Measurements from ENCODE around the gene ETS2.
"Not testable (repeated sequence)": the region's sequence is repeated elsewhere in the genome, so short reads cannot be mapped to it uniquely, and the experiment has no call there.

Gene ETS2

DNA sequence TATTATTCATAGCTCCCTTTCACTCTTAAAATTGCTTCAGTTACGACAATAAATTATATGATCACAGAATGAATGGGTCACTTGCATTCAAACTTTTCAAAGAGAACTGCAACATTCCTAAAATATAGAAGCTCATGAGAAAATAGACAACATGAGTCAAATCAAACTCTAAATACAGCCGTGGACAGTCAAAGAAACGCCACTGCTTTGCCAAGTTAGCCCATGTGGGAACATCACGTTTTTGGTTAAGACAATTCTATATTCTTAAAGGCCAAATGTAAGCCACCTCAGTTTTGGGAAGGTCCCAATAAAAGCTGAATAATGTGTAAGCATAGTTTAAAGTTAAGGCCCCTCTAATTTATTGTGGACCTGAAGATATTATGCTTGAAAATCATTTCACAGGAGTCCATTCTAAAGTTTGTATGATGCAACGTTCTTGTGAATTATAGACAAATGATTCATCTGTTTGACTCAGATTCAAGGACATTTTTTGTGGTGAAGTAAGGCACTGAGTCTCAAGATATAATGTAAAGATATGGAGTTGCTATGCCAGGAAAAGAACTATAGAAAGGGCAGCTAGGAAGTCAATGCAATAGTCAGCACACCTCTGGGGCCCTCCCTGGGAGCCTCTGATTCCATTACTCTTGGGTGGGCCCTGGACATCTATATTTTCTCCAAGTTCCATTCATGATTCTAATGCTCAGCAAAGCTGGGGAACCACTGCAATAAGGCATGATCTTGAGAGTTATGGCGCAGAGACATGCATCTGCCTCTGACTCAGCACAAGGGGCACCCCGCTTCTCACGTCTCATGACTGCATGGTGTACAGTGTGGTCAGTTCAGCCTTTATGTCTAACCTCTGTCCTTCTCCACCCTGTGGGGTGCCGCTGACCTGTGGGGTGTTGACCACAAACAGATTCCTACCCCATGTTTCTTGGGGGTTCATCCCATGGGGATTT lies 33.9 kb downstream of the ETS2 start:
- DNase-seq, result peak; percentile 64

DNA sequence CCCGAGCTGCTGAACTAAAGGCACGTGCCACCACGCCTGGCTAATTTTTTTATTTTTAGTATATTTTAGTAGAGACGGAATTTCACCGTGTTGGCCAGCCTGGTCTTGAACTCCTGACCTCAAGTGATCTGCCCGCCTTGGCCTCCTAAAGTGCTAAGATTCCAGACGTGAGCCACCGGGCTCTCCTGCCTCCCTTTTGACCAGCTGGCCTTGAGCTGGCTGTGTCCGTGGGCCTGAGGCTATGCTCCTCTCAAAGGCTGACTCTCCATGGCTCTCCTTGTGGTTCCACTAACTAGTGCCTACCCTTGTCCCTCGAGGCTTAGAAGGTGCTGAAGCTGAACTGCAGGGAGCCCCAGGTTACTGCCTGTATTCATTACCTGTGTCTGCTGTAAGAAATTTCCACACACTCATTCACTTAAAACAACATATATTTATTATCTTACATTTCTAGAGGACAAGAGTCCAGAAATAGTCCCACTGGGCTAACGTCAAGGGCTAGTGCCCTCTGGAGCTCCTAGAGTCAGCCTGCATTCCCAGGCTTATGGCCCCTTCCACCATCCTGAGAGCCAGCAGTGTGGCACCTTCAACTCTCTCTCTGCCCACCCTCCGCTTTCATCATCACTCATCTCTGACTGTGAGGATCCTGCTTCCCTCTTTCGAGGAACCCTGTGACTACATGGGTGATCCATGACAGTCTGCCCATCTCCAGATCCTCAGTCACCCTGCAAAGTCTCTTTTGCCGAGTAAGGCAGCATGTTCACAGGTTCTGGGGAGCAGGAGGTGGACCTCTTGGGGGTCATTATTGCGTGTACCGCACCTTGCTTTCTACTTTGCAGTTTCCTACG lies 34.9 kb downstream of the ETS2 start:
- DNase-seq, result no peak

DNA sequence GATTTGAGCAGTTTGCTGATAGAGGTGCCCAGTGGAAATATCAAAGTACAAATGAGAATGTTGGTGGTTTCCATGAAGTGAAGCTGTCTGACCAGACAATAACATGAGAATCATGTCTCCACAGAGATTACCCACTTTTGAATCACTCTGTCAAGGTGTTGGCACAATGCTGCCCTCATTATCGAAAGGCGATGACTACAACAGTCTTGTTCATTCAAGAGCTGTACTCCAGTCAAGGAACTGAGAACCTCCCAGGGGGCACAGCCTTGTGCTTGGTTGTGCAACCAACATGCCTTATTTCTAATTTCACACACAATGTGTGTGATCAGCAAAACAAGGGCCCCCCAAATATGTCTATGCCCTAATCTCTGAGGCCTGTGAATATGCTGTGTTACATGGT lies 35.7 kb downstream of the ETS2 start:
- no peak for DNase-seq

DNA sequence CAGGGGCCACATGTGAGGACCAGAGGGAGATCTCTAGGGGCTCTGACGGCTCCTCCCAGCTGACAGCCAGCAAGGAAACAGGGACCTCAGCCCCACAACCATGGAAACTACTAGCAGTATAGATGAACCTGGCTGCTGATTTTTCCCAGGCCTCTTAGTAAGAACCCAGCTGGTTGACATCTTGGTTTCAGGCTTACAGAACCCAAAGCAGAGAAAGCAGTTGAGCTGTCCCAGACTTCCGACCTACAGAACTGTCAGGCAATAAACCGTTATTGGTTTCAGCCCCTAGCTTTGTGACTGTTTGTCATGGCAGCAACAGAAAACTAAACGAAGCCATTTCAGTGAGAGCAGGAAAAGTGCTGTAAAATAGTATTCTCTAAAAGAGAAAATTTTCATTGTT lies 36.4 kb downstream of the ETS2 start:
- no peak for DNase-seq

DNA sequence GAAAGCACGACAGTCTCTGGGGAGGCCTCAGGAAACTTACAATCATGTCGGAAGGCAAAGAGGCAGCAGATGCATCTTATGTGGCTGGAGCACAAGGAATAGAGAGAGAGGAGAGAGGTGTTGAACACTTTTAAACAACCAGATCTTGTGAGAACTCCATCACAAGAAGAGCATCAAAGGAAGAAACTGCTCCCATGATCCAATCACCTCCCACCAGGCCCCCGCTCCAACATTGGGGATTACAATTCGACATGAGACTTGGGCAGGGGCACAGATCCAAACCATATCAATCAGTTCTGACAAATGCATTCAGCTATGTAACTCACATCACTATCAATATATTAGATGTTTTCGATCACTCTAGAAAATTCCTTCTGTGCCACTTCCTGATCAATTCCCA lies 37.6 kb downstream of the ETS2 start:
- no peak for DNase-seq

DNA sequence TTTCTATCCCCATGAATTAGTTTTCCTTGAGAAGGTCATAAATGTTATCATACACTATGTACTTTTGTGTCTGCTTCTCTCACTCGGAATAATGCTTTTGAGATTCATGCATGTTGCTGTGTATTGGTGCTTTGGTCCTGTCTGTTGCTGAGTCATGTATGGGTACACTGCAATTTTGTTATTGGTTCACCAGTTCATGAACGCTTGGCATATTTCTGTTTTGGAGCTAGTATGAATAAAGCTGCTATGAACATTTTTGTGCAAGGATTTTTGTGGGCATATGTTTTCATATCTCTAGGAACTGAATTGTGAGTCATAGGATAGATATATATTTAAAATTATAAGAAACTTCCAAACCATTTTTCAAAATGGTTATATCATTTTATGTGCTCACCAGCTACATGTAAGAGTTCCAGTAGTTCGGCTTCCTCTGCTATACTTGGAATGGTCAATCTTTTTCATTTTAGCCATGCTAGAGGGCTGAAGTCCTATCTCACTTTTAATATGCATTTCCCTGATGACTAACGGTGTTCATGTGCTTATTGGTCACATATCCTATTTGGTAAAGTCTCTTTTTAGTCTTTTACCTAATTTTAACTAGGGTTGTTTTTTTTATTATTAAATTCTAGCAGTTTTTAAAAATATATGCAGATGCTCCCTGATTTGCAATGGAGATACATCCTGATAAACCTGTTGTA lies 38.2 kb downstream of the ETS2 start:
- no peak for DNase-seq

DNA sequence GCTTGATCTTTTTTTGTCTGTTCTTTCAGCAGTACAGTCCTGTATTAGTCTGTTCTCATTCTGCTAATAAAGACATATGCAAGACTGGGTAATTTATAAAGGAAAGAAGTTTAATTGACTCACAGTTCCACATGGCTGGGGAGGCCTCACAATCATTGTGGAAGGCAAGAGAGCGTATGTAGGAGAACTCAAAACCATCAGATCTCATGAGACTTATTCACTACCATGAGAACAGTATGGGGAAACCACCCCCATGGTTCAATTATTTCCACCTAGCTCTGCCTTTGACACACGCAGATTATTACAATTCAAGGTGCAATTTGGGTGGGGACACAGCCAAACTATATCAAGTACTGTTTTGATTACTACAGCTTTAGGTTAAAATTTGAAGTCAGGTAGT lies 39.6 kb downstream of the ETS2 start:
- not testable (repeated sequence) for DNase-seq

DNA sequence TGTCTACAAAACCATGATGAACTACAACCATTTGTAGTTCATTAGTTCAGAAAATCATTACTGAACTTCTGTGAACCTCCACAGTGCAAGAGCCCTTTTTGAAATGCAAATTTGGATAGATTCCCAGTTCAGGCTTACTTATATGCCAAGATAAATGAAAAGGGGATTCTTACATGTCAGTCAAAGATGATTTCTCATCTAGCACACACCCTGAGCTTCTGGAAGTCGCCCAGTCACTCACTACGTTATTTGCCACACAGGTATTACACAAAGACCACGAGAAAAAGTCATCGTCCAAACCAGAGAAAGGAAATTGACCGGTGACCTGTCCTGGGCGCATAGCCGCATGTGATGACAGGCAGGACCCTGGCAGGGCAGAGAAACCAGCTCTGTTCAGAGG lies 41.8 kb downstream of the ETS2 start:
- DNase-seq, result no peak

DNA sequence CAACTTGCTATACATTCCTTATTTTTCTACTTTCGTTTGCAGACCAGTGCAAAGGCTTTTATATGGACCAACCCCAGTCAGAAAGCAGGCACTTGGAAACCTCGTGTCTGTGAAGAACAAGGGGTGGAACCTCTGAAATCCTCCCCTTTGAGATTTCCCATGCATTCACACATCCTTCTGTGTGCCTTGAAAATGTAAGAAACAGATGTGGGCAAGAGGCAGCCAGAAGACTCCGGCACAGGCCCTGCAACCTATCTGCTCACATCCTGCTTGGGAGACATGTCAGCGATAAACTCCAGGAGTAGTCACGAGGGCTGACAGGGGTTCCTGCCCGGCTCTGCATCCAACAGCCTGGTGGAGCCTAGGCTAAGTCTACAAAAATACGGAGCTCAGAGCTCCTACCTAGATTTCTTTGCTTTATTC lies 42.5 kb downstream of the ETS2 start:
- DNase-seq, result no peak

DNA sequence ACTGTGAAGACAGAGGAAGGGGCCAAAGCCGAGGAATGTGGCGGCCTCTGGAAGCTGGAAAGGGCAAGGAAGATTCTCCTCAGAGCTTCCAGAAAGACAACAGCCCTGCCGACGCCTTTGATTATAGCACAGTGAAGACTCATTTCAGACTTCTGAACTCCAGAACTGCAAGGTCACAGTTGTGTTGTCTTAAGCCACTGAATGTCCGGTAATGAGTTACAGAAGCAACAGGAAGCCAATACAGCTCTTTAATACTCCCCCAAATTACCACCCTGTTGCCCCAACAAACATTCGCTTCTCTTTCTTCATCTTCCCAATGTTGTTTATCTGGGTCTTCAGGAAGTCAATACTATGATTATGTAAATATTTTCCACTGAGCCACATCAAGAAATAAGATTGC lies 44.0 kb downstream of the ETS2 start:
- no peak for DNase-seq

DNA sequence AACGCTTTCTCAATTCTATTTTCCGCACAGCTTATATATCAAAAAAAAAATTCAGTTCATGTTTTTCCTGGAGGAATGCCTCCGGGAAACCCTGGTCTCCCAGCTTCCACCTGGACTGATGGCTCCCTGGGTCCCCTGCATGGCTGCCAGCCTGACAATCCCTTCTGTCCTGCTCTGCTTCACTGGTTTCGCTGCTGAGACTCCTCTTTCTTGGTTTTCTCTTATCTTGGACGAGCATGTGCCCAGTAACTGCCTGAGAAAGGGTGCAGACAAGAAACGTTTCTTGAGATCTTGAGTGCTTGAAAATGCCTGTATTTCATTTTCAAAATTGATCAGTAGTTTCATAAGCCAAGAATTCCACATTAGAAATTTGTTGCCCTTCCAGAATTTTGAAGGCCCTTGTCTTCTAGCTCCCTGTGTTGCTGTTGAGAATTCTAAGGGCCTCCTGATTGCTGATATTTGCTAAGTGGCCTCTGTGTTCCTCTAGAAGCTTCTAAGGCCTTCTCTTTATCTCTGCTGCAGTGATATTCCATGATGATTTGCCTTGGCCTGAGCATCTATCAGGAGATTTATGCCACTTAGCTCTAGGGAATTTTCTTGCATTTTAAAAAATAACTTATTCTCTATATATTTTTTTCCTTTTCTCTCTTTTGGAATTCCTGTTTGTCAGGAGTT lies 44.7 kb downstream of the ETS2 start:
- DNase-seq, result no peak

DNA sequence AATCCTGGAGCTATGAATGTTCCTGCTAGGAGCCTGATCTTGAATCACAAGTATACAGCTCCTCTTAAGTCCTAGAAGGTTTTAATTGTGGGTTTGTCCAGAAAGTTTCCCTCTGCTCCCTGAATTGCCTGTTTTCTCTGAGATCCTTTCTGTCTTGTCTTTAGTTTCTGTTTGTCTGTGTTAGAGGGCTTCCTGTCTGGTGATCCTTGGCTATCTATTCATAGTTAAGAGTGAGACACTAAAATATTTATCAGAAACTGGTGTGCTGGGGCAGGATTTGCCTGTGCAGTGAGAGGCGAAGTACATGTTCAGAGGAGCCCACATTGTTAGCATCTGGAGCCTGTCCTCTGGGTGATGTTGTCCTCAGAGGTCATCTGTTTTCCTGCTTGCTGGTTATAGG lies 45.4 kb downstream of the ETS2 start:
- DNase-seq, result no peak

DNA sequence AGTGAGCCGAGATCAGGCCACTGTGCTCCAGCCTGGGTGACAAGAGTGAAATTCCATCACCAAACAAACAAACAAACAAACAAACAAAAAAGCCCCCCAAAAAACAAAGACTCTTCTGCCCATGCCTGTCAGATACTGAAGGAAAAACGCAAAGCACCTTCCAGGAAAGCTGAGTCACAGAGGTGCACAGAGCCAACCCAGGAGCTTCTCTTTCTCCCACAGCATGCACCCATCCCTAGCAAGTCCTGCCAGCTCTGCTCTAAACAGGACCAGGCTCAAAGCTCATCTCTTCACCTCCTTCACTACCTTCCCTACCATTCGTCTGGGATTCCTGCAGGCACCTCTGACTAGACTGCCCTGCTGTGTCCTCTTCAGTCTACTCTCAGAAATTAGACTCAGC lies 46.5 kb downstream of the ETS2 start:
- no peak for DNase-seq

DNA sequence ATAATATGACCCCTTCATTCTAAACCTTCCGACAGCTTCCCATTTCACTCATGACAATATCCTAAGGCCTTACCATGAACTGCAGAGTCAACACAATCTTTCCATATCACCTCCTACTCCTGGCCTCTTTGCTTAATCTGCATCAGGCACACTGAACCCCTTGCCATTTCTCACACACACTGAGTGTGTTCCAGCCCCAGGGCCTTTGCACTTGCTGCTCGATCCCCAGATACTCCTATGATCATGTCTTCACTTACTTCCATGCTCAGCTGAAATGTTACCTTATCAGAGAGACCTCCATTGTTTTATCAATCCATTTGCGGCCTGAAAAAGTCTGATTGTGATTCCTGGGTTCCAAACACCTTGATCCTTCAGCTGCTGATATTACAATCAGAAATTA lies 47.0 kb downstream of the ETS2 start:
- no peak for DNase-seq

DNA sequence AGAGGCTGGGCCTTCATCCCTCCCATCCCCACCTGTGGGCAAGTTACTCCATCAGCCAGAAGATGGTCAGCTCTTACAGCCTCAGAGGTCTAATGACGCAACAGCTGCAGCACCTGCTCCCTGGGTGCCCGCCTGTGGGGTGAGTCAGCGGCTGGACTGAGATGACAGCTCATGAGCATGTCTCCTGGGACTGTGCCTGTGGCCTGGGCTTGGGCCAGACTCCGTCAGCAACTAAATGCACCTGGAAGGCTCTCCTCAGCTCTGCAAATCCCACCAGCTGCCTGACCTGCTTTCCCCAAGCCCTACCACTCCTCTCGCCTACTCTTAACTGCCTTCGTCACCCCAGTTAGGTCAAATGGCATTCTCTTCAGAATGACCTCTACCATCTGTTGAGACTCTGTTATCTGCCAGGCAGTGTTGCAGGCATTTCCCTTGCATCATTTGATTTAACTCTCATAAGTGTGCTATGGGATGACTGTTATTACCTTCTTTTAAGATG lies 47.7 kb downstream of the ETS2 start:
- DNase-seq, result no peak

DNA sequence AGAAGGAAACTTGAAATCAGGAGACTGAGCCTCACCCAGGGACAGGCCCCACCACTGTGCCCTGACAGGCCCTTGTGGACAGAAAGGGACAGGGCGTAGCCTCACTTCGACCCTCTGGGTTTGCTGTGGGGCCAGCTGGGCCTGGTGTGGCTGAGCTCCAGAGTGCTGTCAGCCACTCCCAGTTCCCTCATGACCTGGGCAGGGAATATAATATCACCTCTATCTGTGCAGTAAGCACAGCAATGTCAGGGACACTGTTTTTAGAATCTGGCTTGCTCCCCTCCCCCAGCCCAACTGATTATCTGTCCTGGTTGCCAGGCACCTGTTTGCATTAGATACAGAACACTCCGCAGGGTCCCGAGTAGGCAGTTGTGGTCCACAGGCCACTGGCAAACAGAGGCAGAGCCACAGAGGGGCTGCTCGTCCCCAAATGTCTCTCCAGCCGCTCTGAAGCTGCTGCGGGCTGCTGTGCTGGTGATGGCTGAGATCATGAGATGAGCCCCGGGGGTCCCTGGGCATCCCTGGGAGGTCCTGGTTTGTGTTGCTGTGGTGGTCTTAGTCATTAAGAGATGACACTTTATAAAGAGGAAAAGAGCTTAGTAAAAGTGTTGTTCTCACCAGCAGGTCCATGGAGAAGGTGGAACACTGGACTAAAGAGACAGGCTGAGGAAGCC lies 51.6 kb downstream of the ETS2 start:
- no peak for DNase-seq

DNA sequence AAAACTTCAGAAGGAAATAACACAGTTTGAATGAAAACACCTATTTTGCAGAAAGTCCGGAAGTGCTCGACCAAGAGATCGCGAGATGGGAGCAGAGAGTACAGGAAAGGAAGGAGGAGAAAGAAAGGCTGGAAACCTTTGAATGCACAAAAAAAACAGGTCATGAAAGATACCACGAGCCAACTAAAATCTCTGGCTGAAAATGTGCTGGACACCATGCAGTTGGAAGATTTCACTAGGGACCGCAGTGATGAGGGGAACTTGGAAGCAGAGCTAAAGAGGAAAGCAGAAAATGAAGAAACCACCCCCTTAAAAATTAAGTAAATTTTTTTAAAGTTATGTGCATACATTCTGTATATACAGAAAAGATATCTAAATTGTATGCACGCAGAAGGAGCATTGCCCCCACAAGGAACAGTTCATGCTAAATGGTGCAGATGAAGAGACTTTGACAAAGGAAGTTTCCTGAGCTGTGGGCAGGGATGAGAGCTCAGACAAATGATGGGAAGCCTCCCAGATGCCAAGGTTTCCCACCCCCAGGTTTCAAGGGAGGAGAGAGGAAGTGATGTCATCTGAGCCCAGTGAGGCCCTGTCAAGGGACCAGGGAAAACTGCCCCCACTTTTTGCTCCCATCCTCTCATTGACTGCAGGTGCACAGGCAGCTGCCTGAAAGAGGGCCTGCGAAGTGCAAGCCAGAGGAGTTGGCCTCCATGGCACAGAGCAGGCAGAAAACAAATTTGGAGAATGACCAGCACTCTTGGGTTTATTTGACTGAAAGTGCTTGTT lies 52.5 kb downstream of the ETS2 start:
- no peak for DNase-seq

DNA sequence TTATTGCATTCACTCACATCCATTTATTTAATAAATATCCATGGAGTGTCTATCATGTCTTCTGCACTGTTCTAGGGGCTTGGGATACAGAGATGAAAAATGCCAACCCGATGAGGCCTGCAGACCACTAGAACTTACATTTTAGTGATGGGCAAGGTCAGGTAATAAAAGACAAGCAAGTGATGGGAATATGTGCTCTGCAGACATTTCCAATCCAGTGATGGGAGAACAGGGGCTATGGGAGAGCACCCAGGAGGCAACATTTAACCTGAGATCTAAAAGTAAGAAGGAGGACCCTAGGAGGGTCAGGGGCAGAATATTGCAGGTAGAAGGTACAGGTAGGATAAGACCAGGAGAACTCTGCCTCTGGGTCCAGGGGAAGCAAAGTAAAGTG lies 53.1 kb downstream of the ETS2 start:
- DNase-seq, result no peak

DNA sequence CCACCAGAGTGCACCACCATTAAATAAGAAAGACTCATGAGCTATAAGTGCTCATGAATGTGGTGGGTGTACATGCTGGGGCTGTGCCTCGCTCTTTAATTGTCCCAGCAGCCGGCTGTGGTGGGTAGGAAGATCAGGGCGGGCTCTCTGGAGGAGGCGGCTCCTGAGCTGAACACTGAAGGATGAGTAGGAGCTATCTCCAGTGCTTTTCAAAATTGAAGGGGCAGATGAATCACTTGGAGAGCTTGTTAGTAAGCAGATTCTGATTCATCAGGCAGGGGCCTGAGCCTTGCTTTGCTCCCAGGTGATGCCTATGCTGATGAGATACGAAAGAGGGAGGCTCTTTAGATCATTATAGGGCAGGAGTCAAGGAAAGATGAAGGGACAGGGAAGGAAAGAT lies 54.1 kb downstream of the ETS2 start:
- no peak for DNase-seq

DNA sequence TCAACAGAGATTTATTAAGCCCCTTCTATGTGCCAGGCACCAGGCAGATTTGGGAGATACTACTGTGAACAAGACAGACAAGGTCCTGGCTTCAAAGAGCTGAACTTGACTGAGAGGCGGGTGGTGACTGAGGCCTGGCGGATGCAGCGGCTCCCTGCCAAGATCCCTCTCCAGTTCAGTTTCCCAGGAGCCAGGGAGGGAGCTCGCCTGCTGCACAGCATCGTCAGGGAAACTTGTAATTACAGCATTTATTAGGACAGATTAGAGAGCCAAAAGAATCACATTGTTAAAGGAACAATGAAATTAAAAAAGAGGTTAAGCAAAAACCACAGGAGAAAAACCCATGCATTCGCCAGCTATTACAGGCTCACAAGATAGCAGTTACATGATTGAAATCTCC lies 55.3 kb downstream of the ETS2 start:
- no peak for DNase-seq

DNA sequence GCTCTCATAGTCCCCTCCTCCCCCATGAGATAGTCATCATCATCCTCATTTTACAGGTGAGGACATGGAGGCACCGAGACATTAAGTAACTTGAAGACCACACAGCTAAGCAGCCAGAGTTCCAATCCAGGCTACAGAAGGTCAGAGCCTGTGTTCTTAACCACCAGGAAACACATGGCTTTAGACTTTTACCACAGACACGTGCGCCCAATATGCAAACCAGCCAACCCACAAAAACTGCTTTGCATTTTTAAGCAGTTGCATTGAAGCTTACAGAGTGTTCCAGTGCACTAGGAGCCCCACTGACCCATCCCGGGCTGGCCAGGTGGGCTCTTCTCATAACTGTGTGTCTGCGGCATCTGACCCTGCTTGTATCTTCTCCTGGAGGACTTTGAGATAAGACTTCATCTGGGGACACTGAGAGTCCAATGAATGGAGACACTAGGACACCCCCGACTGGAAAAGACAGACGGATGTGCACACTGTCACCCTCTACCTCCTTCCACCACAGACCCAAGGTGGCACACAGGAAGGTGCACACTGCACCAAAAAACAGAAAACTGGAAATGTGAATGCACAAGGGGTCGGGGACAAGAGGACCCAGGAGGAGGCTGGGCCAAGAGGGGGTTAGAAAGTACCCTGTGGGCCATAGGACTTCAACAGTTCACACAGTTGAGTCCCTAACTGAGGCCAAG lies 56.4 kb downstream of the ETS2 start:
- DNase-seq, result no peak

All from stimulated activated CD8-positive, alpha-beta memory T cell treated with anti-CD3 and anti-CD28 coated beads, Interleukin-4, amount 100 ng/mL, for 48 hours (primary cell).